Hepatocyte (in vitro differentiated cells): Measurements from ENCODE around the gene MAP3K8. TPM values are rescaled to one million over a fixed set of nuclear protein-coding genes. Genes with fewer than 3 reads are reported as not detected.

Experiments used
- DNase-seq: peaks from one replicate; pipeline ENCODE4 v3.0.0-alpha.2; 2016; ENCODE audit warnings: low spot score
- H2AFZ ChIP-seq: fragments of 200-600 bp; sonication (generic); 2 replicates; pipeline ENCODE4 v1.6.0; 2016; ENCODE audit warnings: antibody characterized with exemption, mild to moderate bottlenecking
- H3K27ac ChIP-seq: fragments of 200-600 bp; sonication (generic); 2 replicates; pipeline ENCODE4 v1.5.1; 2016; ENCODE audit warnings: mild to moderate bottlenecking
- H3K27me3 ChIP-seq: fragments of 200-600 bp; sonication (generic); 2 replicates; pipeline ENCODE4 v1.6.1; 2016
- H3K36me3 ChIP-seq: fragments of 200-600 bp; sonication (generic); replicated peaks from 2 replicates; pipeline ENCODE4 v1.5.1; 2016; ENCODE audit warnings: low read depth; ENCODE audit not compliant: insufficient read depth
- H3K4me1 ChIP-seq: fragments of 200-600 bp; sonication (generic); 2 replicates; pipeline ENCODE4 v1.5.1; 2016; ENCODE audit warnings: mild to moderate bottlenecking, moderate library complexity; ENCODE audit not compliant: insufficient read depth
- H3K4me2 ChIP-seq: fragments of 200-600 bp; sonication (generic); 2 replicates; pipeline ENCODE4 v1.6.0; 2016
- H3K4me3 ChIP-seq: fragments of 200-600 bp; sonication (generic); 2 replicates; pipeline ENCODE4 v1.5.1; 2016; ENCODE audit warnings: mild to moderate bottlenecking
- H3K79me2 ChIP-seq: fragments of 200-600 bp; sonication (generic); 2 replicates; pipeline ENCODE4 v1.6.0; 2017; ENCODE audit warnings: mild to moderate bottlenecking
- H3K9me2 ChIP-seq: fragments of 200-600 bp; sonication (generic); replicated peaks from 2 replicates; pipeline ENCODE4 v1.6.0; 2017; ENCODE audit warnings: mild to moderate bottlenecking; ENCODE audit not compliant: insufficient read depth
- H3K9me3 ChIP-seq: fragments of 200-600 bp; sonication (generic); 2 replicates; pipeline ENCODE4 v1.5.1; 2016; ENCODE audit warnings: low read depth, mild to moderate bottlenecking
- H4K20me1 ChIP-seq: fragments of 200-600 bp; sonication (generic); 2 replicates; pipeline ENCODE4 v1.6.0; 2016; ENCODE audit warnings: mild to moderate bottlenecking; ENCODE audit not compliant: insufficient read depth, poor library complexity, severe bottlenecking
- EZH2 ChIP-seq: fragments of 200-600 bp; sonication (generic); IDR thresholded peaks from 2 replicates; pipeline ENCODE4 v1.6.1; 2016; ENCODE audit warnings: antibody characterized with exemption, mild to moderate bottlenecking, borderline replicate concordance
- EZH2phosphoT487 ChIP-seq: fragments of 200-600 bp; sonication (generic); IDR thresholded peaks from one replicate; pipeline ENCODE4 v1.6.1; 2018; ENCODE audit warnings: antibody characterized with exemption, mild to moderate bottlenecking, low read depth, moderate library complexity; ENCODE audit not compliant: unreplicated experiment, severe bottlenecking
- WGBS: methylation state at CpG from one replicate; pipeline ENCODE4 v1.1.6; 2016; ENCODE audit warnings: low lambda C conversion rate; ENCODE audit errors: missing lambda C conversion rate; 5-methylcytosine and 5-hydroxymethylcytosine counted together
- polyA plus RNA-seq: library from polyadenylated mRNA; unstranded; fragments of >200 nt; fragmentation: Nextera tagmentation; extraction: Ambion mirVana; gene quantifications from 2 replicates; pipeline ENCODE4 v1.2.1, GENCODE V29; 2016
- total RNA-seq: library from RNA; depleted of rRNA; stranded (reverse); fragments of >200 nt; gene quantifications from 2 replicates; pipeline ENCODE4 v1.2.3, GENCODE V29; 2014
- TF ChIP-seq, protein P1 (sequence below): fragments of 200-600 bp; sonication (generic); IDR thresholded peaks from 2 replicates; pipeline ENCODE4 v1.5.1; 2016; ENCODE audit warnings: antibody characterized with exemption, mild to moderate bottlenecking; ENCODE audit not compliant: poor library complexity

MAP3K8 gene
- 15.5 and 23.0 TPM in 2 replicates for total RNA-seq
- 37.9 and 40.0 TPM in 2 replicates for polyA plus RNA-seq

DNA sequence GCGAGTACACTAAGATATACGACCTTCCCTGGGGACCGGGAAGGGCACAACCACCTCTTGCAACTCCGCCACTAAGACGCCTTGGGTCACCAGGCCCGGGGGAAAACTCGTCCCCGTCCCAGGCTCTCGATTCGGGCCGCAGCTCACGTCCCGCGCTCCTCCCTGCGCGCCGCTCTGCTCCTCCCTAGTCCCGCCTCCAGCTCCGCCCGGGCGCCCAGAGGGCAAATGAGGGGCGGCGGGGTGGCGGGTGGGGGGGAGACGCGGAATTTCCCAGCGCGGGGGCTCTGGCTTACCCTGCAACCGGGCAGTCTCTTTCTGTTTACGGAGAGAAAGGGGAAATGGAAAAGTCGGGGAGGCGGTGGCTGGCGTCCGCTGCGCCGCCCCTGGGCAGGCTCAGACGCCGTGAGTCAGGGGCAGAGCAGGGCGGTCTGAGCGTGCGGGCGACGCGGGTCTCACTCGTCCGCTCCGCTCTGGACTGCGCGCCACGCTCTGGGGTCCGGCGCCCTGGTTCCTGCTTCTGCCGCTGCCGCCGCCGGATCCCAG, at the start of gene MAP3K8:
Gene MAP3K8, plus strand, starts transcription at position 455 of the 543 bp plus-strand sequence. CDS start 4,755 bp downstream, outside the sequence.
- H3K27me3 ChIP-seq = no peaks in the 10 kb centered on the region
- H3K9me3 ChIP-seq = no peaks in the 10 kb centered on the region
- TF ChIP-seq EZH2phosphoT487 = no peak
- TF ChIP-seq, protein P1, sequence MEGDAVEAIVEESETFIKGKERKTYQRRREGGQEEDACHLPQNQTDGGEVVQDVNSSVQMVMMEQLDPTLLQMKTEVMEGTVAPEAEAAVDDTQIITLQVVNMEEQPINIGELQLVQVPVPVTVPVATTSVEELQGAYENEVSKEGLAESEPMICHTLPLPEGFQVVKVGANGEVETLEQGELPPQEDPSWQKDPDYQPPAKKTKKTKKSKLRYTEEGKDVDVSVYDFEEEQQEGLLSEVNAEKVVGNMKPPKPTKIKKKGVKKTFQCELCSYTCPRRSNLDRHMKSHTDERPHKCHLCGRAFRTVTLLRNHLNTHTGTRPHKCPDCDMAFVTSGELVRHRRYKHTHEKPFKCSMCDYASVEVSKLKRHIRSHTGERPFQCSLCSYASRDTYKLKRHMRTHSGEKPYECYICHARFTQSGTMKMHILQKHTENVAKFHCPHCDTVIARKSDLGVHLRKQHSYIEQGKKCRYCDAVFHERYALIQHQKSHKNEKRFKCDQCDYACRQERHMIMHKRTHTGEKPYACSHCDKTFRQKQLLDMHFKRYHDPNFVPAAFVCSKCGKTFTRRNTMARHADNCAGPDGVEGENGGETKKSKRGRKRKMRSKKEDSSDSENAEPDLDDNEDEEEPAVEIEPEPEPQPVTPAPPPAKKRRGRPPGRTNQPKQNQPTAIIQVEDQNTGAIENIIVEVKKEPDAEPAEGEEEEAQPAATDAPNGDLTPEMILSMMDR = no peak
- no peak for TF ChIP-seq EZH2
- DNase-seq = peak; percentile 93
- no peaks in the 10 kb centered on the region for H3K9me2 ChIP-seq
- WGBS = under 1% methylated on average over 39 of the region's 56 CpGs
- peak within 1 kb of the TSS; percentile 84 for H3K4me2 ChIP-seq
- H3K79me2 ChIP-seq = peaks cover 27% of the 10 kb centered on the region
- peaks cover 33% of the 10 kb centered on the region for H3K4me1 ChIP-seq
- H2AFZ ChIP-seq = peak within 1 kb of the TSS; percentile 52
- H3K4me3 ChIP-seq = peak within 1 kb of the TSS; percentile 81
- peak within 1 kb of the TSS; percentile 98 for H3K27ac ChIP-seq
- no peaks in the 10 kb centered on the region for H3K36me3 ChIP-seq
- H4K20me1 ChIP-seq = peaks cover 11% of the 10 kb centered on the region

DNA sequence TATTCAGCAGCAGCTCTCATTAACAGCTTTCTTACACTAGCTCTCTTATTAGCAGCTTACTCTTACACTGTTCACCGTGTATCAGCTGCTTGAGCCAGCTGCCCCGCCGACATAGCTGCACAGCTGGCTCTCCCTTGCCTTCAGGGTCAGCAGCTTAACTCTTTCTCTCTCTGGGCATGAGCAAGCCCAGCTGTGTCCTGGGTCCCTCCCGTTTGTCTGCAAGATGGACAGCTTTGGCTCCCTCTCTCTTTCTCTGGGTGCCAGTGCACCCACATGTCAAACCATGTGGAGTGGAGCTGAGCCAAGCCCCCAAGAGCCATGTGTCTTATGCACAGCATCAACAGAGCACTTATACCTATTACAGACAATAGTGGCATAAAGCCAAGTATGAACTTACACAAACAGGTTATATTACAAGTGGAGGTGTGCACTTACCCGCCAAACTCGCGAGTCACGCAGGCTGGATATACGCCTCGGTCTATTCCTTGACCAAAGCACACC, 49.2 kb upstream of the MAP3K8 start:
- Histone ChIP-seq H3K27me3 (no peaks in the 10 kb centered on the region), H3K27ac (no peak overlapping the region), H3K9me2 (no peaks in the 10 kb centered on the region), H2AFZ (no peak overlapping the region), H3K9me3 (no peaks in the 10 kb centered on the region), H3K4me1 (no peaks in the 10 kb centered on the region), H4K20me1 (no peaks in the 10 kb centered on the region), H3K79me2 (no peaks in the 10 kb centered on the region), H3K4me3 (no peak overlapping the region), H3K4me2 (no peak overlapping the region), H3K36me3 (no peaks in the 10 kb centered on the region)
- 68% methylated on average over 10 of the region's 10 CpGs for WGBS
- DNase-seq = peak; percentile 51
- no peak for TF ChIP-seq EZH2phosphoT487
- TF ChIP-seq, protein P1 = peak; percentile 43

DNA sequence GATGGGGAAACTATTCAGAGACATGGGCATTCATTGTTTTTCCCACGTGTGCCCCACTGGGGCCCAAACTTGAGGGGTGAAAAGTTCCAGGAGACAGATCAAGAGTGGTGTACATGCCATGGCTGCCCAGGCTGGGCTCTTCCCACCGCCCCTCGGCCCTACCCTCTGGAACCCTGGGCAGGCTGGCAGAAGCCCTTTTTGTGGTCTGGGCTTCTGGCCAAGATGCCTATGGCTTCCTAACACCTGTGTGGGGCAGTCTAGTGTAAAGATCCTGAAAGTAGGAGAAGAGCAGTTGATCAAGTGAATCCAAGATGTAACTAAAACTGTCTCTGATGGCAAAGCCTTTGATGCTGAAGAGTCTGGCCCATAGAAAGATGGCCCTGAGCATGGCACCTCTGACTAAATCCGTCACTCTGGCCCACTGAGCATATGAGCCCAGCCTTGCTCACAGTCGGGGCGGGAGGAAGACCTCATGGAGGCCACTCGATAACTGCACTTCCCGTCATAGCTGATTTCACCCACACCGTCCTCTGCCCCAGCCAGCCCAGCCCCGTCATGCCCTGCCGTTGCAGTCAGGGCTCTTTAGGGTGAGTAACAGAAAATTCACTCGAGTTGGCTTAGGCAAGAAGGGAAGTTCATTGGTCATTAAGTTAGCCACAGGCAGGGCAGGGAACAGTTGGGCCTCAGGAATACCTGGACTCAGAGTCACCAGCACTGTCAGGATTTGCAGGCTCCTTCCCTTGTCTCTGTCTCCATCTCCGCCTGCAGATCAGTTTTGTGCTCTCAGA, 47.0 kb upstream of the MAP3K8 start:
- Histone ChIP-seq H3K4me2 (no peak overlapping the region), H3K4me3 (no peak overlapping the region), H3K4me1 (no peaks in the 10 kb centered on the region), H2AFZ (no peak overlapping the region), H3K9me3 (no peaks in the 10 kb centered on the region), H4K20me1 (no peaks in the 10 kb centered on the region), H3K9me2 (no peaks in the 10 kb centered on the region), H3K36me3 (no peaks in the 10 kb centered on the region), H3K27ac (no peak overlapping the region), H3K27me3 (no peaks in the 10 kb centered on the region), H3K79me2 (no peaks in the 10 kb centered on the region)
- 96% methylated on average over 13 of the region's 13 CpGs for WGBS
- TF ChIP-seq EZH2phosphoT487 (no peak), EZH2 (no peak)
- TF ChIP-seq, protein P1 = no peak
- no peak for DNase-seq
